HEK293 (cell line): ENCODE data around the gene FRAS1.

ENCODE experiments used
- CTCF ChIA-PET: fragments of 350-600 bp; formaldehyde crosslinking; extraction: SDS; loops from one replicate; lab custom pipeline; 2021; ENCODE audit warnings: antibody characterized with exemption; lab: Yijun Ruan, JAX
- POLR2A ChIA-PET: fragments of 300-600 bp; formaldehyde crosslinking; extraction: SDS; loops from one replicate; lab custom pipeline; 2020; ENCODE audit warnings: antibody characterized with exemption, inconsistent platforms; lab: Yijun Ruan, JAX
- H3K27ac ChIP-seq: fragments of 200-500 bp; sonication (Bioruptor generic); 2 replicates; pipeline ENCODE4 v1.5.1; 2014; ENCODE audit warnings: low read depth, low read length, control low read depth, inconsistent platforms; ENCODE audit errors: extremely low read depth
- H3K36me3 ChIP-seq, 2 experiments: fragments of 200-500 bp in 1 of 2; sonication (Bioruptor generic) in 1 of 2; 1 replicate in 1 of 2; 2 replicates in 1 of 2; pipeline ENCODE4 v1.5.1; 2014 to 2017; ENCODE audit warnings: inconsistent platforms in 2 of 2, low read length in 2 of 2; ENCODE audit not compliant: control insufficient read depth in 2 of 2, insufficient read depth in 1 of 2
- H3K4me1 ChIP-seq: fragments of 200-500 bp; sonication (Bioruptor generic); 2 replicates; pipeline ENCODE4 v1.5.1; 2014; ENCODE audit warnings: mild to moderate bottlenecking, low read length, inconsistent platforms; ENCODE audit not compliant: control insufficient read depth, insufficient read depth
- H3K4me3 ChIP-seq: 2 replicates; pipeline ENCODE4 v1.5.1; 2011; ENCODE audit warnings: low read depth, mild to moderate bottlenecking, control low read depth, low read length, moderate library complexity
- H3K9me3 ChIP-seq: fragments of 200-500 bp; sonication (Bioruptor generic); 2 replicates; pipeline ENCODE4 v1.5.1; 2014; ENCODE audit warnings: low read depth, low read length, inconsistent platforms; ENCODE audit not compliant: control insufficient read depth, insufficient read depth
- BCL11A ChIP-seq: fragments of 450-650 bp; formaldehyde crosslinking; IDR thresholded peaks from 2 replicates; pipeline ENCODE4 v1.5.1; 2016; ENCODE audit warnings: low read depth, missing biosample characterization, missing genetic modification characterization
- HOXC10 ChIP-seq: sonication (generic); formaldehyde crosslinking; IDR thresholded peaks from 2 replicates; pipeline ENCODE4 v1.8.1; 2023; ENCODE audit warnings: mild to moderate bottlenecking, missing genetic modification reagents
- HOXD13 ChIP-seq: sonication (generic); formaldehyde crosslinking; IDR thresholded peaks from 2 replicates; pipeline ENCODE4 v1.8.0; 2022; ENCODE audit warnings: missing genetic modification reagents, borderline replicate concordance
- ZFP69B ChIP-seq: fragments of 450-650 bp; formaldehyde crosslinking; IDR thresholded peaks from 2 replicates; pipeline ENCODE4 v1.5.1; 2016; ENCODE audit warnings: missing biosample characterization, missing genetic modification characterization
- ZNF10 ChIP-seq: fragments of 450-650 bp; formaldehyde crosslinking; IDR thresholded peaks from 2 replicates; pipeline ENCODE4 v1.5.1; 2017; ENCODE audit warnings: missing biosample characterization, missing genetic modification characterization
- ZNF19 ChIP-seq: fragments of 450-650 bp; formaldehyde crosslinking; IDR thresholded peaks from 2 replicates; pipeline ENCODE4; 2016; ENCODE audit warnings: missing biosample characterization, missing genetic modification characterization, low read depth
- ZNF2 ChIP-seq: fragments of 450-650 bp; formaldehyde crosslinking; IDR thresholded peaks from 2 replicates; pipeline ENCODE4 v1.5.1; 2016; ENCODE audit warnings: missing biosample characterization, missing genetic modification characterization
- ZNF391 ChIP-seq: fragments of 450-650 bp; formaldehyde crosslinking; IDR thresholded peaks from 2 replicates; pipeline ENCODE4 v1.5.1; 2016; ENCODE audit warnings: low read depth, missing biosample characterization, missing genetic modification characterization, borderline replicate concordance
- ZNF530 ChIP-seq: fragments of 450-650 bp; formaldehyde crosslinking; IDR thresholded peaks from 2 replicates; pipeline ENCODE4 v1.5.1; 2016; ENCODE audit warnings: low read depth, missing biosample characterization, missing genetic modification characterization
- ZNF624 ChIP-seq: fragments of 450-650 bp; formaldehyde crosslinking; IDR thresholded peaks from 2 replicates; pipeline ENCODE4 v1.5.1; 2017; ENCODE audit warnings: missing biosample characterization, missing genetic modification characterization
- ZNF654 ChIP-seq: fragments of 450-650 bp; formaldehyde crosslinking; IDR thresholded peaks from 2 replicates; pipeline ENCODE4 v1.5.1; 2016; ENCODE audit warnings: low read depth, missing biosample characterization, missing genetic modification characterization
- ZNF670 ChIP-seq: fragments of 450-650 bp; formaldehyde crosslinking; IDR thresholded peaks from 2 replicates; pipeline ENCODE4 v1.5.1; 2016; ENCODE audit warnings: missing biosample characterization, missing genetic modification characterization, low read depth
- ZNF843 ChIP-seq: fragments of 450-650 bp; formaldehyde crosslinking; IDR thresholded peaks from 2 replicates; pipeline ENCODE4 v1.5.1; 2016; ENCODE audit warnings: missing biosample characterization, missing genetic modification characterization
- TF ChIP-seq, protein P1 (sequence below): fragments of 450-650 bp; formaldehyde crosslinking; IDR thresholded peaks from 2 replicates; pipeline ENCODE4 v1.5.1; 2016; ENCODE audit warnings: missing biosample characterization, missing genetic modification characterization
- TF ChIP-seq, protein P2 (sequence below): fragments of 450-650 bp; formaldehyde crosslinking; IDR thresholded peaks from 2 replicates; pipeline ENCODE4 v1.5.1; 2016; ENCODE audit warnings: missing biosample characterization, missing genetic modification characterization, borderline replicate concordance
- TF ChIP-seq, protein P3 (sequence below): fragments of 450-650 bp; formaldehyde crosslinking; IDR thresholded peaks from 2 replicates; pipeline ENCODE4 v1.5.1; 2016; ENCODE audit warnings: missing biosample characterization, missing genetic modification characterization
- TF ChIP-seq, protein P4 (sequence below): fragments of 450-650 bp; formaldehyde crosslinking; IDR thresholded peaks from 2 replicates; pipeline ENCODE4 v1.5.1; 2016; ENCODE audit warnings: missing biosample characterization, missing genetic modification characterization
- TF ChIP-seq, protein P5 (sequence below): fragments of 450-650 bp; formaldehyde crosslinking; conservative IDR thresholded peaks from 2 replicates; pipeline ENCODE4 v1.5.1; 2016; ENCODE audit warnings: low read depth, missing biosample characterization, missing genetic modification characterization
- TF ChIP-seq, protein P6 (sequence below): fragments of 450-650 bp; formaldehyde crosslinking; IDR thresholded peaks from 2 replicates; pipeline ENCODE4 v1.5.1; 2016; ENCODE audit warnings: missing biosample characterization, missing genetic modification characterization
- TF ChIP-seq, protein P7 (sequence below): fragments of 450-650 bp; formaldehyde crosslinking; IDR thresholded peaks from 2 replicates; pipeline ENCODE4 v1.5.1; 2016; ENCODE audit warnings: missing biosample characterization, missing genetic modification characterization

FRAS1 gene

DNA sequence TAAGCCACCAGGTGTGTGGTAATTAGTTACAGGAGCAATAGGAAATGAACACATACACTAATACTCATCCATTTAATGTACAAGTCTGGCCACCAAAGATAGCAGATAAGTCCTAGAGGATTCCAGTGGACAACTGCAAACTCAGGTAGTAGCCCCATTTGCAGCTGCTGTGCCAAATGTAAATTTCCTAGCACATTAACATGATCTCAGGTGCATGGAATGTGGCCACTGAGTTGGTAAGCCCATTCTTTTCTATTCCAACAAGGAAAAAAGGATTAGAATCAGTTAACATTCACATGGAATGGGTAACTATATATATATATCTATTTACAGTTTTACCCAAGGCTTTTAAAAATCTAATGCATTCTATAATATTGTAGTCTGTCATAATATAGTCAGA, 23.3 kb upstream of the FRAS1 start (continued):
- TF ChIP-seq, protein P1, sequence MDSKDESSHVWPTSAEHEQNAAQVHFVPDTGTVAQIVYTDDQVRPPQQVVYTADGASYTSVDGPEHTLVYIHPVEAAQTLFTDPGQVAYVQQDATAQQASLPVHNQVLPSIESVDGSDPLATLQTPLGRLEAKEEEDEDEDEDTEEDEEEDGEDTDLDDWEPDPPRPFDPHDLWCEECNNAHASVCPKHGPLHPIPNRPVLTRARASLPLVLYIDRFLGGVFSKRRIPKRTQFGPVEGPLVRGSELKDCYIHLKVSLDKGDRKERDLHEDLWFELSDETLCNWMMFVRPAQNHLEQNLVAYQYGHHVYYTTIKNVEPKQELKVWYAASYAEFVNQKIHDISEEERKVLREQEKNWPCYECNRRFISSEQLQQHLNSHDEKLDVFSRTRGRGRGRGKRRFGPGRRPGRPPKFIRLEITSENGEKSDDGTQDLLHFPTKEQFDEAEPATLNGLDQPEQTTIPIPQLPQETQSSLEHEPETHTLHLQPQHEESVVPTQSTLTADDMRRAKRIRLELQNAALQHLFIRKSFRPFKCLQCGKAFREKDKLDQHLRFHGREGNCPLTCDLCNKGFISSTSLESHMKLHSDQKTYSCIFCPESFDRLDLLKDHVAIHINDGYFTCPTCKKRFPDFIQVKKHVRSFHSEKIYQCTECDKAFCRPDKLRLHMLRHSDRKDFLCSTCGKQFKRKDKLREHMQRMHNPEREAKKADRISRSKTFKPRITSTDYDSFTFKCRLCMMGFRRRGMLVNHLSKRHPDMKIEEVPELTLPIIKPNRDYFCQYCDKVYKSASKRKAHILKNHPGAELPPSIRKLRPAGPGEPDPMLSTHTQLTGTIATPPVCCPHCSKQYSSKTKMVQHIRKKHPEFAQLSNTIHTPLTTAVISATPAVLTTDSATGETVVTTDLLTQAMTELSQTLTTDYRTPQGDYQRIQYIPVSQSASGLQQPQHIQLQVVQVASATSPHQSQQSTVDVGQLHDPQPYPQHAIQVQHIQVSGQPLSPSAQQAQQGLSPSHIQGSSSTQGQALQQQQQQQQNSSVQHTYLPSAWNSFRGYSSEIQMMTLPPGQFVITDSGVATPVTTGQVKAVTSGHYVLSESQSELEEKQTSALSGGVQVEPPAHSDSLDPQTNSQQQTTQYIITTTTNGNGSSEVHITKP (tag by site-specific recombination), result no peak

DNA sequence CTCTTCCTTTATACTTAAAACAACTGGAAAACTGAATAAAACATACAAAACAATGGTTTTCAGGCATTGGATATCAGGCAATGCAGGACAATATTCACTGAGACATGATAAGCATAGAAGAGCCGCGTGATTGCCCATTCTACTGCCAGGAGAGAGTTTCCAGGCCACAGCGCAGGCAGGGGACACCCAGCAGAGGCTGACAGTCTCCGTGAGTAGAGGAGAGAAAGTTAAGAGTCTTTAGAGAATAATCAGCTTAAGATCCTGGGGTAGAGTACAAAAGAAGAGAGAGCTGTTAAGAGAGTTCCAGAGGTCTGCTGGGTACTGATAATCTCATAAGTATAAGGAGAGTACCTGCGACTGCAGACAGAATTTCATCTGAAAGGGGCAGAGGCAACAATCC, 18.4 kb upstream of the FRAS1 start:
- Histone ChIP-seq H3K36me3 (no peaks in the 10 kb centered on the region), H3K4me3 (no peak overlapping the region), H3K27ac (no peak overlapping the region), H3K4me1 (no peaks in the 10 kb centered on the region), H3K9me3 (no peaks in the 10 kb centered on the region)
- POLR2A ChIA-PET, result no interaction called here
- no peak for TF ChIP-seq BCL11A (tag by site-specific recombination)
- TF ChIP-seq ZNF670 (tag by site-specific recombination), result no peak
- no peak for TF ChIP-seq ZNF624 (tag by site-specific recombination)
- TF ChIP-seq, protein P2, sequence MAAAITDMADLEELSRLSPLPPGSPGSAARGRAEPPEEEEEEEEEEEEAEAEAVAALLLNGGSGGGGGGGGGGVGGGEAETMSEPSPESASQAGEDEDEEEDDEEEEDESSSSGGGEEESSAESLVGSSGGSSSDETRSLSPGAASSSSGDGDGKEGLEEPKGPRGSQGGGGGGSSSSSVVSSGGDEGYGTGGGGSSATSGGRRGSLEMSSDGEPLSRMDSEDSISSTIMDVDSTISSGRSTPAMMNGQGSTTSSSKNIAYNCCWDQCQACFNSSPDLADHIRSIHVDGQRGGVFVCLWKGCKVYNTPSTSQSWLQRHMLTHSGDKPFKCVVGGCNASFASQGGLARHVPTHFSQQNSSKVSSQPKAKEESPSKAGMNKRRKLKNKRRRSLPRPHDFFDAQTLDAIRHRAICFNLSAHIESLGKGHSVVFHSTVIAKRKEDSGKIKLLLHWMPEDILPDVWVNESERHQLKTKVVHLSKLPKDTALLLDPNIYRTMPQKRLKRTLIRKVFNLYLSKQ (tag by site-specific recombination), result no peak
- no peak for TF ChIP-seq ZNF391 (tag by site-specific recombination)
- no peak for TF ChIP-seq ZNF10
- TF ChIP-seq, protein P3, sequence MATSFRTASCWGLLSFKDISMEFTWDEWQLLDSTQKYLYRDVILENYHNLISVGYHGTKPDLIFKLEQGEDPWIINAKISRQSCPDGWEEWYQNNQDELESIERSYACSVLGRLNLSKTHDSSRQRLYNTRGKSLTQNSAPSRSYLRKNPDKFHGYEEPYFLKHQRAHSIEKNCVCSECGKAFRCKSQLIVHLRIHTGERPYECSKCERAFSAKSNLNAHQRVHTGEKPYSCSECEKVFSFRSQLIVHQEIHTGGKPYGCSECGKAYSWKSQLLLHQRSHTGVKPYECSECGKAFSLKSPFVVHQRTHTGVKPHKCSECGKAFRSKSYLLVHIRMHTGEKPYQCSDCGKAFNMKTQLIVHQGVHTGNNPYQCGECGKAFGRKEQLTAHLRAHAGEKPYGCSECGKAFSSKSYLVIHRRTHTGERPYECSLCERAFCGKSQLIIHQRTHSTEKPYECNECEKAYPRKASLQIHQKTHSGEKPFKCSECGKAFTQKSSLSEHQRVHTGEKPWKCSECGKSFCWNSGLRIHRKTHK, result no peak
- no peak for TF ChIP-seq ZNF530 (tag by site-specific recombination)
- no peak for TF ChIP-seq ZNF2 (tag by site-specific recombination)
- TF ChIP-seq, protein P4, sequence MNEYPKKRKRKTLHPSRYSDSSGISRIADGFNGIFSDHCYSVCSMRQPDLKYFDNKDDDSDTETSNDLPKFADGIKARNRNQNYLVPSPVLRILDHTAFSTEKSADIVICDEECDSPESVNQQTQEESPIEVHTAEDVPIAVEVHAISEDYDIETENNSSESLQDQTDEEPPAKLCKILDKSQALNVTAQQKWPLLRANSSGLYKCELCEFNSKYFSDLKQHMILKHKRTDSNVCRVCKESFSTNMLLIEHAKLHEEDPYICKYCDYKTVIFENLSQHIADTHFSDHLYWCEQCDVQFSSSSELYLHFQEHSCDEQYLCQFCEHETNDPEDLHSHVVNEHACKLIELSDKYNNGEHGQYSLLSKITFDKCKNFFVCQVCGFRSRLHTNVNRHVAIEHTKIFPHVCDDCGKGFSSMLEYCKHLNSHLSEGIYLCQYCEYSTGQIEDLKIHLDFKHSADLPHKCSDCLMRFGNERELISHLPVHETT (tag by site-specific recombination), result no peak
- no peak for TF ChIP-seq HOXC10 (CRISPR knock-in tag)
- no peak for TF ChIP-seq ZNF19 (tag by site-specific recombination)
- TF ChIP-seq ZFP69B (tag by site-specific recombination), result no peak
- TF ChIP-seq ZNF843 (tag by site-specific recombination), result no peak
- TF ChIP-seq HOXD13 (CRISPR knock-in tag), result no peak
- TF ChIP-seq, protein P5, sequence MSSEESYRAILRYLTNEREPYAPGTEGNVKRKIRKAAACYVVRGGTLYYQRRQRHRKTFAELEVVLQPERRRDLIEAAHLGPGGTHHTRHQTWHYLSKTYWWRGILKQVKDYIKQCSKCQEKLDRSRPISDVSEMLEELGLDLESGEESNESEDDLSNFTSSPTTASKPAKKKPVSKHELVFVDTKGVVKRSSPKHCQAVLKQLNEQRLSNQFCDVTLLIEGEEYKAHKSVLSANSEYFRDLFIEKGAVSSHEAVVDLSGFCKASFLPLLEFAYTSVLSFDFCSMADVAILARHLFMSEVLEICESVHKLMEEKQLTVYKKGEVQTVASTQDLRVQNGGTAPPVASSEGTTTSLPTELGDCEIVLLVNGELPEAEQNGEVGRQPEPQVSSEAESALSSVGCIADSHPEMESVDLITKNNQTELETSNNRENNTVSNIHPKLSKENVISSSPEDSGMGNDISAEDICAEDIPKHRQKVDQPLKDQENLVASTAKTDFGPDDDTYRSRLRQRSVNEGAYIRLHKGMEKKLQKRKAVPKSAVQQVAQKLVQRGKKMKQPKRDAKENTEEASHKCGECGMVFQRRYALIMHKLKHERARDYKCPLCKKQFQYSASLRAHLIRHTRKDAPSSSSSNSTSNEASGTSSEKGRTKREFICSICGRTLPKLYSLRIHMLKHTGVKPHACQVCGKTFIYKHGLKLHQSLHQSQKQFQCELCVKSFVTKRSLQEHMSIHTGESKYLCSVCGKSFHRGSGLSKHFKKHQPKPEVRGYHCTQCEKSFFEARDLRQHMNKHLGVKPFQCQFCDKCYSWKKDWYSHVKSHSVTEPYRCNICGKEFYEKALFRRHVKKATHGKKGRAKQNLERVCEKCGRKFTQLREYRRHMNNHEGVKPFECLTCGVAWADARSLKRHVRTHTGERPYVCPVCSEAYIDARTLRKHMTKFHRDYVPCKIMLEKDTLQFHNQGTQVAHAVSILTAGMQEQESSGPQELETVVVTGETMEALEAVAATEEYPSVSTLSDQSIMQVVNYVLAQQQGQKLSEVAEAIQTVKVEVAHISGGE, result no peak
- TF ChIP-seq, protein P6, sequence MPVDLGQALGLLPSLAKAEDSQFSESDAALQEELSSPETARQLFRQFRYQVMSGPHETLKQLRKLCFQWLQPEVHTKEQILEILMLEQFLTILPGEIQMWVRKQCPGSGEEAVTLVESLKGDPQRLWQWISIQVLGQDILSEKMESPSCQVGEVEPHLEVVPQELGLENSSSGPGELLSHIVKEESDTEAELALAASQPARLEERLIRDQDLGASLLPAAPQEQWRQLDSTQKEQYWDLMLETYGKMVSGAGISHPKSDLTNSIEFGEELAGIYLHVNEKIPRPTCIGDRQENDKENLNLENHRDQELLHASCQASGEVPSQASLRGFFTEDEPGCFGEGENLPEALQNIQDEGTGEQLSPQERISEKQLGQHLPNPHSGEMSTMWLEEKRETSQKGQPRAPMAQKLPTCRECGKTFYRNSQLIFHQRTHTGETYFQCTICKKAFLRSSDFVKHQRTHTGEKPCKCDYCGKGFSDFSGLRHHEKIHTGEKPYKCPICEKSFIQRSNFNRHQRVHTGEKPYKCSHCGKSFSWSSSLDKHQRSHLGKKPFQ (tag by site-specific recombination), result no peak
- TF ChIP-seq ZNF654 (tag by site-specific recombination), result no peak
- TF ChIP-seq, protein P7, sequence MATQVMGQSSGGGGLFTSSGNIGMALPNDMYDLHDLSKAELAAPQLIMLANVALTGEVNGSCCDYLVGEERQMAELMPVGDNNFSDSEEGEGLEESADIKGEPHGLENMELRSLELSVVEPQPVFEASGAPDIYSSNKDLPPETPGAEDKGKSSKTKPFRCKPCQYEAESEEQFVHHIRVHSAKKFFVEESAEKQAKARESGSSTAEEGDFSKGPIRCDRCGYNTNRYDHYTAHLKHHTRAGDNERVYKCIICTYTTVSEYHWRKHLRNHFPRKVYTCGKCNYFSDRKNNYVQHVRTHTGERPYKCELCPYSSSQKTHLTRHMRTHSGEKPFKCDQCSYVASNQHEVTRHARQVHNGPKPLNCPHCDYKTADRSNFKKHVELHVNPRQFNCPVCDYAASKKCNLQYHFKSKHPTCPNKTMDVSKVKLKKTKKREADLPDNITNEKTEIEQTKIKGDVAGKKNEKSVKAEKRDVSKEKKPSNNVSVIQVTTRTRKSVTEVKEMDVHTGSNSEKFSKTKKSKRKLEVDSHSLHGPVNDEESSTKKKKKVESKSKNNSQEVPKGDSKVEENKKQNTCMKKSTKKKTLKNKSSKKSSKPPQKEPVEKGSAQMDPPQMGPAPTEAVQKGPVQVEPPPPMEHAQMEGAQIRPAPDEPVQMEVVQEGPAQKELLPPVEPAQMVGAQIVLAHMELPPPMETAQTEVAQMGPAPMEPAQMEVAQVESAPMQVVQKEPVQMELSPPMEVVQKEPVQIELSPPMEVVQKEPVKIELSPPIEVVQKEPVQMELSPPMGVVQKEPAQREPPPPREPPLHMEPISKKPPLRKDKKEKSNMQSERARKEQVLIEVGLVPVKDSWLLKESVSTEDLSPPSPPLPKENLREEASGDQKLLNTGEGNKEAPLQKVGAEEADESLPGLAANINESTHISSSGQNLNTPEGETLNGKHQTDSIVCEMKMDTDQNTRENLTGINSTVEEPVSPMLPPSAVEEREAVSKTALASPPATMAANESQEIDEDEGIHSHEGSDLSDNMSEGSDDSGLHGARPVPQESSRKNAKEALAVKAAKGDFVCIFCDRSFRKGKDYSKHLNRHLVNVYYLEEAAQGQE (tag by site-specific recombination), result no peak
- CTCF ChIA-PET, result no interaction called here
